ENCODE measurements around the gene CPEB2. TPM values are rescaled to one million over a fixed set of nuclear protein-coding genes. Genes with fewer than 3 reads are reported as not detected.

Gene CPEB2
- total RNA-seq, 1 donor = 45.6 TPM

- TF ChIP-seq CTCF (IDR thresholded peaks at IDR 0.05; ENCODE audit: insufficient read depth, low read length) = no peak
- peak; percentile 38 for DNase-seq (ENCODE audit: low read depth)
- H3K4me3 ChIP-seq (ENCODE audit: low read depth, low read length) = no peak overlapping the region
Measured at GRCh38 chr4:15040916-15041463, 38.7 kb downstream of the CPEB2 start.

- peak; percentile 40 for DNase-seq (ENCODE audit: low read depth)
- H3K4me3 ChIP-seq (ENCODE audit: low read depth, low read length) = no peak overlapping the region
- no peak for TF ChIP-seq CTCF (IDR thresholded peaks at IDR 0.05; ENCODE audit: insufficient read depth, low read length)
Measured at GRCh38 chr4:15042529-15043167, 40.4 kb downstream of the CPEB2 start.

- H3K4me3 ChIP-seq (ENCODE audit: low read depth, low read length) = no peak overlapping the region
- TF ChIP-seq CTCF (IDR thresholded peaks at IDR 0.05; ENCODE audit: insufficient read depth, low read length) = no peak
- no peak for DNase-seq (ENCODE audit: low read depth)
Measured at GRCh38 chr4:15043226-15043625, 40.9 kb downstream of the CPEB2 start.

- no peak for TF ChIP-seq CTCF (IDR thresholded peaks at IDR 0.05; ENCODE audit: insufficient read depth, low read length)
- no peak overlapping the region for H3K4me3 ChIP-seq (ENCODE audit: low read depth, low read length)
- DNase-seq (ENCODE audit: low read depth) = no peak
Measured at GRCh38 chr4:15043922-15044321, 41.6 kb downstream of the CPEB2 start.

GRCh38 chr4:15054541-15054940 lies 52.3 kb downstream of the CPEB2 start:
- no peak for DNase-seq (ENCODE audit: low read depth)
- TF ChIP-seq CTCF (IDR thresholded peaks at IDR 0.05; ENCODE audit: insufficient read depth, low read length) = no peak
- no peak overlapping the region for H3K4me3 ChIP-seq (ENCODE audit: low read depth, low read length)

- DNase-seq (ENCODE audit: low read depth) = no peak
- no peak for TF ChIP-seq CTCF (IDR thresholded peaks at IDR 0.05; ENCODE audit: insufficient read depth, low read length)
- no peak overlapping the region for H3K4me3 ChIP-seq (ENCODE audit: low read depth, low read length)
Measured at GRCh38 chr4:15060213-15060612, 57.9 kb downstream of the CPEB2 start.

- no peak for TF ChIP-seq CTCF (IDR thresholded peaks at IDR 0.05; ENCODE audit: insufficient read depth, low read length)
- H3K4me3 ChIP-seq (ENCODE audit: low read depth, low read length) = no peak overlapping the region
- no peak for DNase-seq (ENCODE audit: low read depth)
Measured at GRCh38 chr4:15063341-15063740, 61.1 kb downstream of the CPEB2 start.

Measured in fibroblast of the aortic adventitia (primary cell).